Lung (tissue), 12 donors: ENCODE results near the gene TP63. TPM values are rescaled to one million over a fixed set of nuclear protein-coding genes. Genes with fewer than 3 reads are reported as not detected.

Source experiments
- ATAC-seq: fragments of 200-7000 bp; cut with Tn5 transposase; one replicate; pipeline ENCODE4 v1.9.1; 2020; ENCODE audit warnings: moderate number of reproducible peaks; ENCODE audit not compliant: insufficient read depth, low FRiP score
- DNase-seq, 3 donors: peaks; one replicate each; pipeline ENCODE4 v3.0.0-alpha.2; 2013 to 2017
- H3K27ac ChIP-seq, 2 donors: one replicate each; pipeline ENCODE4 v1.5.1; 2013; ENCODE audit warnings: mild to moderate bottlenecking in 2 of 2, moderate library complexity in 2 of 2, control low read depth in 1 of 2, inconsistent platforms in 1 of 2, low read depth in 1 of 2, low read length in 1 of 2
- H3K27me3 ChIP-seq, 3 donors: one replicate each; pipeline ENCODE4 v1.5.1; 2013; ENCODE audit warnings: low read length in 2 of 3; ENCODE audit not compliant: control insufficient read depth in 3 of 3, insufficient read depth in 3 of 3
- H3K36me3 ChIP-seq, 4 donors: one replicate each; pipeline ENCODE4 v1.5.1; 2013; ENCODE audit warnings: low read length in 4 of 4, mild to moderate bottlenecking in 1 of 4, moderate library complexity in 1 of 4; ENCODE audit not compliant: control insufficient read depth in 4 of 4, insufficient read depth in 4 of 4
- H3K4me1 ChIP-seq, 5 donors: one replicate each; pipeline ENCODE4 v1.5.1; 2013; ENCODE audit warnings: low read length in 5 of 5, mild to moderate bottlenecking in 2 of 5, moderate library complexity in 1 of 5; ENCODE audit not compliant: control insufficient read depth in 5 of 5, insufficient read depth in 5 of 5
- H3K4me3 ChIP-seq: one replicate; pipeline ENCODE4 v1.5.1; 2013; ENCODE audit warnings: mild to moderate bottlenecking, control low read depth, moderate library complexity
- H3K9ac ChIP-seq, 2 donors: one replicate each; pipeline ENCODE4 v1.5.1; 2013; ENCODE audit warnings: low read length in 2 of 2, control low read depth in 1 of 2; ENCODE audit not compliant: insufficient read depth in 1 of 2
- H3K9me3 ChIP-seq, 4 donors: one replicate each; pipeline ENCODE4 v1.5.1; 2013; ENCODE audit warnings: low read length in 3 of 4, mild to moderate bottlenecking in 1 of 4, moderate library complexity in 1 of 4; ENCODE audit not compliant: control insufficient read depth in 4 of 4, insufficient read depth in 3 of 4
- CTCF ChIP-seq: IDR thresholded peaks from 2 replicates; pipeline ENCODE4 v1.5.1; 2012; ENCODE audit warnings: mild to moderate bottlenecking; ENCODE audit errors: control extremely low read depth, extremely low read depth
- WGBS, 2 donors: extraction: QIAGEN DNeasy Blood & Tissue Kit; methylation state at CpG; one replicate each; pipeline ENCODE4 v1.1.7; 2013; 5-methylcytosine and 5-hydroxymethylcytosine counted together
- polyA plus RNA-seq, 2 donors: library from polyadenylated mRNA; stranded (reverse); fragments of 200-250 nt; gene quantifications; one replicate each; pipeline ENCODE4 v1.2.1, GENCODE V29; 2013
- total RNA-seq, 2 donors: library from RNA; depleted of rRNA in 1 of 2; stranded (reverse); fragments of >200 nt in 1 of 2; gene quantifications; one replicate each; pipeline ENCODE4 v1.2.1, GENCODE V29; 2014 to 2021
- donor health status: control.
- donor health status: control.
- donor health status: Bipolar disorder and iron deficiency.
- donor health status: healthy.
- donor health status: DM: yes; HTN: yes; CAD: no.

TP63 gene
- total and polyA plus RNA-seq, 4 donors, result 1.1 to 12.3 (median 2.7) TPM

GRCh38 chr3:189812806-189813465 is 181.7 kb downstream of the TP63 start:
- no peak overlapping the region for H3K27ac ChIP-seq
- DNase-seq, result no peak
- ATAC-seq, result no peak
- H3K27me3 ChIP-seq, result no peaks in the 10 kb centered on the region
- H3K4me3 ChIP-seq, result no peak overlapping the region
- H3K9me3 ChIP-seq, result no peaks in the 10 kb centered on the region
- WGBS, 2 donors, result 90 to 93% methylated on average over 5 of the region's 5 CpGs
- peaks cover 0 to 3% (median 0%) of the 10 kb centered on the region in 5 donors for H3K4me1 ChIP-seq
- H3K9ac ChIP-seq, result no peak overlapping the region
- no peak for TF ChIP-seq CTCF
- H3K36me3 ChIP-seq, result no peaks in the 10 kb centered on the region

- H3K9me3 ChIP-seq, result no peaks in the 10 kb centered on the region
- ATAC-seq (no peak), DNase-seq (no peak)
- no peak overlapping the region for H3K4me3 ChIP-seq
- H3K27me3 ChIP-seq, result no peaks in the 10 kb centered on the region
- 81 to 89% methylated on average over 10 of the region's 10 CpGs for WGBS, 2 donors
- H3K4me1 ChIP-seq, result peaks cover 0 to 3% (median 0%) of the 10 kb centered on the region in 5 donors
- no peak overlapping the region for H3K9ac ChIP-seq
- H3K36me3 ChIP-seq, result no peaks in the 10 kb centered on the region
- H3K27ac ChIP-seq, result no peak overlapping the region
- no peak for TF ChIP-seq CTCF
These were observed 182.6 kb downstream of the TP63 start for GRCh38 chr3:189813647-189814240.

- no peak for TF ChIP-seq CTCF
- Histone ChIP-seq H3K27ac (no peak overlapping the region), H3K4me3 (no peak overlapping the region), H3K9me3 (no peaks in the 10 kb centered on the region), H3K27me3 (no peaks in the 10 kb centered on the region), H3K9ac (no peak overlapping the region), H3K36me3 (no peaks in the 10 kb centered on the region), H3K4me1 (peaks cover 0 to 3% (median 0%) of the 10 kb centered on the region in 5 donors)
- no peak for ATAC-seq
- DNase-seq, result no peak
- 93% methylated on average over 2 of the region's 2 CpGs for WGBS, 2 donors
These were observed 189.2 kb downstream of the TP63 start for GRCh38 chr3:189820365-189820720.
